Measurements from ENCODE around the gene DMGDH.

Gene DMGDH

GRCh38 chr5:78975035-78975434 lies 94.4 kb downstream of the DMGDH start:
- TF ChIP-seq PPARA (CRISPR knock-in tag; IDR thresholded peaks at IDR 0.05; ENCODE audit: borderline replicate concordance) (no peak), CSDC2 (CRISPR knock-in tag; IDR thresholded peaks at IDR 0.05) (no peak), BACH2 (CRISPR knock-in tag; IDR thresholded peaks at IDR 0.05; ENCODE audit: borderline replicate concordance) (no peak), ISL1 (CRISPR knock-in tag; IDR thresholded peaks at IDR 0.05) (no peak), CREB5 (CRISPR knock-in tag; IDR thresholded peaks at IDR 0.05; ENCODE audit: low read depth) (no peak), PATZ1 (CRISPR knock-in tag; IDR thresholded peaks at IDR 0.05; ENCODE audit: borderline replicate concordance) (no peak), TOX (CRISPR knock-in tag; IDR thresholded peaks at IDR 0.05; ENCODE audit: borderline replicate concordance) (no peak), ARNTL (CRISPR knock-in tag; IDR thresholded peaks at IDR 0.05; ENCODE audit: borderline replicate concordance, low read depth) (no peak), ZFP3 (CRISPR knock-in tag; IDR thresholded peaks at IDR 0.05) (no peak), POU6F1 (CRISPR knock-in tag; IDR thresholded peaks at IDR 0.05; ENCODE audit: borderline replicate concordance, low read depth) (no peak), SNAI2 (CRISPR knock-in tag; IDR thresholded peaks at IDR 0.05) (no peak), TSHZ2 (CRISPR knock-in tag; IDR thresholded peaks at IDR 0.05) (no peak), ZC3H10 (CRISPR knock-in tag; IDR thresholded peaks at IDR 0.05) (no peak), RARB (CRISPR knock-in tag; IDR thresholded peaks at IDR 0.05) (no peak), ESRRG (CRISPR knock-in tag; IDR thresholded peaks at IDR 0.05) (no peak), TCF4 (CRISPR knock-in tag; IDR thresholded peaks at IDR 0.05; ENCODE audit: borderline replicate concordance) (no peak), ZNF70 (CRISPR knock-in tag; IDR thresholded peaks at IDR 0.05) (no peak), ZNF8 (CRISPR knock-in tag; IDR thresholded peaks at IDR 0.05) (no peak), GLIS3 (CRISPR knock-in tag; IDR thresholded peaks at IDR 0.05) (no peak)
- ATAC-seq = no peak

- ATAC-seq = no peak
- TF ChIP-seq TCF4 (CRISPR knock-in tag; IDR thresholded peaks at IDR 0.05; ENCODE audit: borderline replicate concordance) = no peak
- no peak for TF ChIP-seq SNAI2 (CRISPR knock-in tag; IDR thresholded peaks at IDR 0.05)
Measured at GRCh38 chr5:78974601-78975000, 94.9 kb downstream of the DMGDH start.

GRCh38 chr5:78974011-78974410 lies 95.5 kb downstream of the DMGDH start:
- no peak for ATAC-seq
- no peak for TF ChIP-seq GLIS3 (CRISPR knock-in tag; IDR thresholded peaks at IDR 0.05)
- no peak for TF ChIP-seq ESRRG (CRISPR knock-in tag; IDR thresholded peaks at IDR 0.05)
- no peak for TF ChIP-seq ZFP3 (CRISPR knock-in tag; IDR thresholded peaks at IDR 0.05)
- TF ChIP-seq PPARA (CRISPR knock-in tag; IDR thresholded peaks at IDR 0.05; ENCODE audit: borderline replicate concordance) = no peak
- no peak for TF ChIP-seq ZC3H10 (CRISPR knock-in tag; IDR thresholded peaks at IDR 0.05)
- TF ChIP-seq PATZ1 (CRISPR knock-in tag; IDR thresholded peaks at IDR 0.05; ENCODE audit: borderline replicate concordance) = no peak
- TF ChIP-seq TSHZ2 (CRISPR knock-in tag; IDR thresholded peaks at IDR 0.05) = no peak
- TF ChIP-seq ZNF565 (CRISPR knock-in tag; conservative IDR thresholded peaks at IDR 0.05; ENCODE audit: low read depth) = no peak
- TF ChIP-seq ZFP30 (CRISPR knock-in tag; IDR thresholded peaks at IDR 0.05) = no peak
- TF ChIP-seq TOX (CRISPR knock-in tag; IDR thresholded peaks at IDR 0.05; ENCODE audit: borderline replicate concordance) = no peak
- no peak for TF ChIP-seq CSDC2 (CRISPR knock-in tag; IDR thresholded peaks at IDR 0.05)

Data from SK-N-SH treated with all-trans-retinoic acid at 6 μM for 48 hours (cell line).